ENCODE data around the gene KCNG2. TPM values are rescaled to one million over a fixed set of nuclear protein-coding genes. Genes with fewer than 3 reads are reported as not detected.

KCNG2 gene
- total and polyA plus RNA-seq, 9 of the 15 experiments (the other 6 are each of a cell fraction or from before 2014, with no cell fraction given), result not detected

DNA sequence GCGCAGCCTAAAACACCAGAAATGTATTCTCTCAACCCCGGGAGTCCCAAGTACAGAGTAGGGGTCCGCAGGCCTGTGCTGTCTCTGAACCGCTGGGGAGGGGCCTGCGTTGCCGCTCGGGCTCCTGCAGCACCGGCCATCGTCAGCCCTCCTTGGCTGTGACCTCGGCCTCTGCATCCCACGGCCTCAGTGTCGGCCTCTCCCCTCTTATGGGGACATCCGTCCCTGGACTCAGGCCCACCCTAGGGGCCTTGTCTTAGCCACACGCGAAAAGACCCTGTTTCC, 50.5 kb downstream of the KCNG2 start (continued):
- TF ChIP-seq ILF3 (IDR thresholded peaks at IDR 0.05; ENCODE audit: borderline replicate concordance) (no peak), NCOA6 (IDR thresholded peaks at IDR 0.05) (no peak), SUPT5H (IDR thresholded peaks at IDR 0.05) (no peak), RFX5 (IDR thresholded peaks at IDR 0.05; ENCODE audit: low read depth, low read length) (no peak), PCBP1 (IDR thresholded peaks at IDR 0.05; ENCODE audit: low read depth, low read length, poor library complexity, severe bottlenecking) (no peak), ZSCAN29 (IDR thresholded peaks at IDR 0.05) (no peak), HNRNPL (IDR thresholded peaks at IDR 0.05; ENCODE audit: low read depth, low read length) (no peak), CXXC5 (CRISPR knock-in tag; IDR thresholded peaks at IDR 0.05) (no peak), SMARCA5 (IDR thresholded peaks at IDR 0.05) (no peak)
- TF ChIP-seq, protein P1, sequence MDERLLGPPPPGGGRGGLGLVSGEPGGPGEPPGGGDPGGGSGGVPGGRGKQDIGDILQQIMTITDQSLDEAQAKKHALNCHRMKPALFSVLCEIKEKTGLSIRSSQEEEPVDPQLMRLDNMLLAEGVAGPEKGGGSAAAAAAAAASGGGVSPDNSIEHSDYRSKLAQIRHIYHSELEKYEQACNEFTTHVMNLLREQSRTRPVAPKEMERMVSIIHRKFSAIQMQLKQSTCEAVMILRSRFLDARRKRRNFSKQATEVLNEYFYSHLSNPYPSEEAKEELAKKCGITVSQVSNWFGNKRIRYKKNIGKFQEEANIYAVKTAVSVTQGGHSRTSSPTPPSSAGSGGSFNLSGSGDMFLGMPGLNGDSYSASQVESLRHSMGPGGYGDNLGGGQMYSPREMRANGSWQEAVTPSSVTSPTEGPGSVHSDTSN (CRISPR knock-in tag; IDR thresholded peaks at IDR 0.05; ENCODE audit: low read depth), result no peak
- TF ChIP-seq, protein P1 (tag; conservative IDR thresholded peaks at IDR 0.05; ENCODE audit: low read depth), result no peak
- TF ChIP-seq, protein P2, sequence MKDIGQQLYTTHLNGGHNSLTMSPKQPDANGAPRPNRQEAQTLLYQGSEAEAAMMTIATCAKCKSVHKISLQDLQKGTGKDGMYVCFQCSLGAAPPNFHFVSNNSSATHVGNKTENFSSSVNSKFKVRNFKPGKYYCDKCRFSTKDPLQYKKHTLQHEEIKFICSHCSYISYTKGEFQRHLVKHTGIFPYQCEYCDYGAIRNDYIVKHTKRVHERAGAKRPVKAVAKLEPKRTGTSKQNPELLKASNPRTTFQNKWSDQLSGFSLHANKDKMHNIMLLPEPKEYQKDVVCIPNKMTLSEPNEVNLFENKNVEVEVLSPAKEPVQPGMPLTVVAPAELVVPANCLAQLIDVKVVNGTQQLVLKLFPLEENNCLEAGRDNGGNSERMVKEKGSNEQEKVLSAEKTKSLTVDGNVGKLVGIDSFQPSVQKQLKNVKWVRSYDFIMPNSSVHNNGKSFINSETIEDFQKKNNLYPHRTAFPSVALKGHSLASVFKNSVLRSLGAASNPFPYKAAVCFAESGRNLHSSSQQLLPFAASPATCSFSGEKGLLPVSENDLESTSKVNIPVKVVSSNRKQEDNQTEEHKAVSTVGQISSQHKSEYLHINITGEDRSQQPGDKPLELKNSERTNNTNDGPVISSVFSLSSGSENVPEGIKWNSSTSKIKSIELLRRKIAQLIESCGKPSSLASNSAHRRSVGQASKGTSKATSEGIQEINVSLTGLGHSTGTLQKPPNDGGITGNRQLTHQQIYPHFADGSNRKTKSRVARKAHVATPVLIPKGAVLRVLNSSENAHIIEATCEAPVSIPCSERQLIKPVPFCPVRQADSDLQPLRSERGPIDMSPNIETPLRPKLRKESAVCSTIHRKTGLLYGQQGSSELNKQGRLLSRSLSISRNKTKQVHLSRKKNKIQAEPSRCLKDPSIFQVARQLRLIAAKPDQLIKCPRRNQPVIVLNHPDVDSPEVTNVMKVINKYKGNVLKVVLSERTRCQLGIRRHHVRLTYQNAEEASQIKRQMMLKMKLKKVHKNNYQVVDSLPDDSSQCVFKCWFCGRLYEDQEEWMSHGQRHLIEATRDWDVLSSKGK (CRISPR knock-in tag; IDR thresholded peaks at IDR 0.05), result no peak
- TF ChIP-seq, protein P3, sequence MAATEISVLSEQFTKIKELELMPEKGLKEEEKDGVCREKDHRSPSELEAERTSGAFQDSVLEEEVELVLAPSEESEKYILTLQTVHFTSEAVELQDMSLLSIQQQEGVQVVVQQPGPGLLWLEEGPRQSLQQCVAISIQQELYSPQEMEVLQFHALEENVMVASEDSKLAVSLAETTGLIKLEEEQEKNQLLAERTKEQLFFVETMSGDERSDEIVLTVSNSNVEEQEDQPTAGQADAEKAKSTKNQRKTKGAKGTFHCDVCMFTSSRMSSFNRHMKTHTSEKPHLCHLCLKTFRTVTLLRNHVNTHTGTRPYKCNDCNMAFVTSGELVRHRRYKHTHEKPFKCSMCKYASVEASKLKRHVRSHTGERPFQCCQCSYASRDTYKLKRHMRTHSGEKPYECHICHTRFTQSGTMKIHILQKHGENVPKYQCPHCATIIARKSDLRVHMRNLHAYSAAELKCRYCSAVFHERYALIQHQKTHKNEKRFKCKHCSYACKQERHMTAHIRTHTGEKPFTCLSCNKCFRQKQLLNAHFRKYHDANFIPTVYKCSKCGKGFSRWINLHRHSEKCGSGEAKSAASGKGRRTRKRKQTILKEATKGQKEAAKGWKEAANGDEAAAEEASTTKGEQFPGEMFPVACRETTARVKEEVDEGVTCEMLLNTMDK (IDR thresholded peaks at IDR 0.05; ENCODE audit: borderline replicate concordance, insufficient read depth, low read depth, low read length, poor library complexity, severe bottlenecking), result no peak

All from K562 (cell line).